Transverse colon (tissue), 4 donors: ENCODE results near the gene CRYBG1.

Experiments
- CTCF ChIP-seq, 5 experiments: fragments of 200-600 bp in 3 of 5; fragments of 450-650 bp in 2 of 5; sonication (generic) in 3 of 5; IDR thresholded peaks; 1 replicate in 2 of 5; 2 replicates in 3 of 5; pipeline ENCODE4 v1.5.1; 2016 to 2017; ENCODE audit warnings: antibody characterized with exemption in 5 of 5, inconsistent platforms in 3 of 5, mild to moderate bottlenecking in 2 of 5, moderate library complexity in 1 of 5
- EP300 ChIP-seq: sonication (generic); formaldehyde crosslinking; IDR thresholded peaks from one replicate; pipeline ENCODE4 v1.6.1; 2017; ENCODE audit warnings: antibody characterized with exemption, low read depth
- POLR2A ChIP-seq: fragments of 450-650 bp; IDR thresholded peaks from one replicate; pipeline ENCODE4 v1.6.1; 2016; ENCODE audit warnings: antibody characterized with exemption, mild to moderate bottlenecking, moderate library complexity
- POLR2AphosphoS5 ChIP-seq, 3 donors: sonication (generic); formaldehyde crosslinking; IDR thresholded peaks; one replicate each; pipeline ENCODE4 v1.6.1; 2016; ENCODE audit warnings: antibody characterized with exemption in 3 of 3

- no peak for TF ChIP-seq CTCF (IDR thresholded peaks at IDR 0.05)
- TF ChIP-seq EP300: no peak
- TF ChIP-seq POLR2A: no peak
- TF ChIP-seq POLR2AphosphoS5 (IDR thresholded peaks at IDR 0.05): no peak
These were observed 41.7 kb upstream of the CRYBG1 start for GRCh38 chr6:106318851-106319250.
